Measurements from ENCODE around the gene ALAS1. TPM values are rescaled to one million over a fixed set of nuclear protein-coding genes. Genes with fewer than 3 reads are reported as not detected.

The ALAS1 gene
- total and polyA plus RNA-seq, 9 donors: 16.1 to 70.1 (median 25.8) TPM

DNA sequence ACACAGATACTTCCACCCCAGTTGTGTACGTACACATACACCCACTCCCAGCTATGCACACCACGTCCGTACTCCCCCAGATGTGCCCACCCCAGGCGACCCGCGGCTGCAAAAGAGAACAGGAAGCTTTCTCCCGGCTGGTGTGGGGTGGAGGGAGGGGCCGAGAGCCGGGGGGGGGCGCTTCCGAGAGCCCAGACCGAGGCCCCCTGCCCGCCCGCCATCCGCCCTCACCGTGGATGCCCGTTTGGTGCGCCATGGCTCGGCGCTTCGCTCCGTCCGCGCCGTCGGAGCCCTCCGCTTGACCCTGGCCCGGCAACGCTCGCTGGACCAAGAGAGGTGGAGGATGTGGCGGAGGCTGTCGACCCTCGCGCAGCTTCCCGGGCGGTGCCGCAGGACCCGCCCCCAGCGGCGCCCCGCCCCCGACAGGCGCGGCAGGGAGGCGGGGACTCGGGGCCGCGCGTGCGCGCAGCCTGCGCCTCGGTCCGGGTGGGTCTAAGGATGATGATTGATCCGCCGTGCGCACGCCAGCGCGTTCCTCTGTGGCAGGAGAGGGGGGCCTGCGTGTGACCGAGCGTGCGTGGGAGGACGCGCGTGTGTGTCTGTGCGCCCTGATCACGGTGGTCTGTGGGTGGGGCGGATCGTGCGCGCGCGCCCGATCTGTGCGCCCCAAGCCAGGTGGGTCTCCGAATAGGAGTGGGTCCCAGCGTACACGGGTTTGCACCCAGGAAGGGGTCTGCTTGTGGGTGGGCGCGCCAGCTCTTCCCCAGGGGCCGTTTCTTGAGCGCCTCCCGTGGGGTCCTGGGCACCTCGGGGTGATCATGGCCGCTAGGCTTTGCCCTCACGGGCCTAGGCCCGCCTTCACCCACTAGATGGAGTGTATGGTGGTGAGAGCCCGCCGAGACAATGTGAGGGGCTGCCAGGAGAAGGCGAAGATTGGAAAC is 41.1 kb downstream of the ALAS1 start, which contains the start of gene TWF2:
Gene TWF2 (minus strand): TSS at position 398 of the 941 bp plus-strand sequence. CDS start 142 bp downstream, at position 256.
- no peaks in the 10 kb centered on the region for H3K9me3 ChIP-seq
- H3K4me1 ChIP-seq (ENCODE audit: insufficient read depth): peaks cover 16% of the 10 kb centered on the region
- DNase-seq: peak; percentile 82 to 89 (median 84)
- no peaks in the 10 kb centered on the region for H3K36me3 ChIP-seq
- H3K4me3 ChIP-seq: peak within 1 kb of the TSS; percentile 87
- TF ChIP-seq POLR2A (IDR thresholded peaks at IDR 0.05): peak; percentile 57
- no peak for TF ChIP-seq EP300 (IDR thresholded peaks at IDR 0.05)
- TF ChIP-seq, protein P1, sequence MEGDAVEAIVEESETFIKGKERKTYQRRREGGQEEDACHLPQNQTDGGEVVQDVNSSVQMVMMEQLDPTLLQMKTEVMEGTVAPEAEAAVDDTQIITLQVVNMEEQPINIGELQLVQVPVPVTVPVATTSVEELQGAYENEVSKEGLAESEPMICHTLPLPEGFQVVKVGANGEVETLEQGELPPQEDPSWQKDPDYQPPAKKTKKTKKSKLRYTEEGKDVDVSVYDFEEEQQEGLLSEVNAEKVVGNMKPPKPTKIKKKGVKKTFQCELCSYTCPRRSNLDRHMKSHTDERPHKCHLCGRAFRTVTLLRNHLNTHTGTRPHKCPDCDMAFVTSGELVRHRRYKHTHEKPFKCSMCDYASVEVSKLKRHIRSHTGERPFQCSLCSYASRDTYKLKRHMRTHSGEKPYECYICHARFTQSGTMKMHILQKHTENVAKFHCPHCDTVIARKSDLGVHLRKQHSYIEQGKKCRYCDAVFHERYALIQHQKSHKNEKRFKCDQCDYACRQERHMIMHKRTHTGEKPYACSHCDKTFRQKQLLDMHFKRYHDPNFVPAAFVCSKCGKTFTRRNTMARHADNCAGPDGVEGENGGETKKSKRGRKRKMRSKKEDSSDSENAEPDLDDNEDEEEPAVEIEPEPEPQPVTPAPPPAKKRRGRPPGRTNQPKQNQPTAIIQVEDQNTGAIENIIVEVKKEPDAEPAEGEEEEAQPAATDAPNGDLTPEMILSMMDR (IDR thresholded peaks at IDR 0.05): peak; percentile 26 to 44 (median 34)
- 0% methylated on average over 70 to 92 of the region's 92 CpGs for WGBS, 3 donors
- H3K27ac ChIP-seq: peak within 1 kb of the TSS; percentile 75 to 91
- H3K27me3 ChIP-seq: no peaks in the 10 kb centered on the region
- intact Hi-C loops (cut with DNase I): loop anchor here in 3 of 4 donors (5.0 kb wide), 2 partner anchors 38 to 48 kb away; partner anchors contain the start of genes WDR82 (in 2 of the 3) and GLYCTK (in 1 of the 3)

DNA sequence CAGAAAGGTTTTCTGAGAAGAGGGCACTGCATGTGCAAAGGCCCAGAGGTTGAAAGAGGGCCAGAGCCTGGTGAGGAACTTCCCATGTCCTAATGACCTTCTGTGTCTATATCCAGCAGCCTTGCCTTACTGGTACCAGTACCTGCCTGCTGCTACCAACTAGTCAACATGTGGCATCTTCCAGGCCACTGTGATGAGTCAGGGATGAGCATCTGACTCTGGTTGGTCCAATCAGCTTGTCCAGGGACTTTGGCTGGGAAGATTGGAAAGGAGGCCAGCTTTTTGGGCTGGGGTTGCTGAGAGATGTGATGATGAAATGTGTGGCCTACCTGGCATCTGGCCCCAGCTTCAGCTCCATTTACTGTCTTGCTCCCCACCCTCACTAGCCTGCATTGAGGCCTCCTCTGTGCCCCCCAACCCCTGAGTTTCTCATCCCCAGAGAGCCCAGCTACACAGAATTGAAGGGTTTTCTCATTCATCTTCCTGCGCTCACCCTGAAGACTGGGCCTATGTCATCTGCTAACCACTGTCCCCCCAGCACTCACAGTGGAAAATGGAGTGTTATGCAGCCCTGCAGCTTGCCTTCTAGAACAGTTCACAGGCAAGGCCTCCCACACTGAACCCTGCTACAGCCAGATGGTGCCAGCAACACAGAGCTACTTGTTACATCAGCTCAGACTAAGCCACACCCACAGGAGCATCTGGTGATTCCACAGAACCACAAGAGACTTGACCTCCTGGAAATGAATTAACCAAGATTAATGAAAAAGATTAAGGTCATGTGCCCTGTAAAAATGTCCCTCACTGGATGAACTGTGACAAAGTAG is 42.3 kb downstream of the ALAS1 start:
- no peaks in the 10 kb centered on the region for H3K9me3 ChIP-seq
- no peak overlapping the region for H3K4me3 ChIP-seq
- peak overlapping the region; percentile 7 to 91 for H3K27ac ChIP-seq
- no peak for TF ChIP-seq POLR2A (IDR thresholded peaks at IDR 0.05)
- TF ChIP-seq, protein P1 (IDR thresholded peaks at IDR 0.05): no peak
- no peak for TF ChIP-seq EP300 (IDR thresholded peaks at IDR 0.05)
- H3K27me3 ChIP-seq: no peaks in the 10 kb centered on the region
- peak; percentile 45 to 76 (median 47) for DNase-seq
- peaks cover 19% of the 10 kb centered on the region for H3K4me1 ChIP-seq (ENCODE audit: insufficient read depth)
- H3K36me3 ChIP-seq: no peaks in the 10 kb centered on the region
- intact Hi-C loops (cut with DNase I): no loop called here
- WGBS, 3 donors: 98 to 100% (median 100%) methylated on average over 1 of the region's 1 CpG

DNA sequence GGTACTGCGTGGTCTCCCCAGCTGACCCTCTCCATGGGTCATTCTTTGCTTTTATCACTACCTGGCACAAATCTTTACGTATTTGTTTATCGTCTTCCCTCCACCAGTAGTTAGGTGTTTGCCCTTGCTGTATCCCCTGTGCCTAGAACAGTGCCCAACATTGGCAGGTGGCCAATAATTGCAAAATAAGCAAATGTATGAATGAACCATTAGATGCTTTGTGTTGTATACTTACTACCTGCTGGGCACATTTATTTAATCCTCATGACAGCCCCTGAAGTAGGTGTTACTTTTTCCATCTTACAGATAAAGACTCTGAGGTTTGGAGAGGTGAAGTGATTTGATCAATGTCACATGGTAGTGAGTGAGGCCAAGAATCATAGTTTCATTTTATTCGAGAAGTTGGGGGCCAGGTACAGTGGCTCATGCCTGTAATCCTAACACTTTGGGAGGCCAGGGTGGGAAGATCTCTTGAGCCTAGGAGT is 43.0 kb downstream of the ALAS1 start:
- H3K4me1 ChIP-seq (ENCODE audit: insufficient read depth): peaks cover 18% of the 10 kb centered on the region
- no peaks in the 10 kb centered on the region for H3K36me3 ChIP-seq
- intact Hi-C loops (cut with DNase I): no loop called here
- no peak overlapping the region for H3K4me3 ChIP-seq
- no peak overlapping the region for H3K27ac ChIP-seq
- no peaks in the 10 kb centered on the region for H3K9me3 ChIP-seq
- DNase-seq: peak in 1 of 5 donors; percentile 8
- H3K27me3 ChIP-seq: no peaks in the 10 kb centered on the region
- WGBS, 3 donors: 86 to 88% (median 86%) methylated on average over 4 of the region's 4 CpGs
- TF ChIP-seq, protein P1 (IDR thresholded peaks at IDR 0.05): no peak
- TF ChIP-seq EP300 (IDR thresholded peaks at IDR 0.05) (no peak), POLR2A (IDR thresholded peaks at IDR 0.05) (no peak)

DNA sequence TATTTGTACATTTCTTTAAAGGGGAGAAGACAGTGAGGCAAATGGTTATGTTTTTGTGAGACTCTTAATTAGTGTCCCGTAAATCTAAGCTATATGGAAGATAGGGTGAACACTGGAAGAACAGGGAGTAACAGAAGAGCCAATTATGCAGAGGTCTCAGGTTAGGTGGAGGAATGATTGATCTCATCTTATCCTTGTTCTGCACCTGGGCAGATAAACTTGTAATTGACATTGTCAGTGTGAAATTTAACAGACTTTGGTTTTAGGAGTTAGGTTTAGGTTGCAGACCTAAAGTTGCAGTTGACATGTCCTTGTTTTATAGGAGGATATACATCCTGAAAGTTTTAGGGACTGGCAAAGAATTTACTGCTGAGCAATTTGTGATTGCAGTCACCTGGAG is 44.1 kb downstream of the ALAS1 start:
- Histone ChIP-seq H3K36me3 (no peaks in the 10 kb centered on the region), H3K27ac (no peak overlapping the region), H3K4me3 (no peak overlapping the region), H3K27me3 (no peaks in the 10 kb centered on the region), H3K9me3 (no peaks in the 10 kb centered on the region), H3K4me1 (ENCODE audit: insufficient read depth) (peaks cover 10% of the 10 kb centered on the region)
- no peak for TF ChIP-seq POLR2A (IDR thresholded peaks at IDR 0.05)
- no peak for TF ChIP-seq EP300 (IDR thresholded peaks at IDR 0.05)
- TF ChIP-seq, protein P1 (IDR thresholded peaks at IDR 0.05): no peak
- intact Hi-C loops (cut with DNase I): no loop called here
- WGBS, 3 donors: 47 to 63% (median 54%) methylated on average over 1 of the region's 1 CpG
- no peak for DNase-seq

Data from ovary (tissue), 9 donors.